SK-N-MC (cell line): ENCODE measurements around the gene GRIK2.

Experiments used
- EZH2 ChIP-seq: fragments of 200-600 bp; sonication (generic); IDR thresholded peaks from one replicate; pipeline ENCODE4 v1.6.1; 2017; ENCODE audit warnings: antibody characterized with exemption
- POLR2AphosphoS5 ChIP-seq: IDR thresholded peaks from 2 replicates; pipeline ENCODE4 v1.6.1; 2012; ENCODE audit warnings: mild to moderate bottlenecking, low read depth, low read length, borderline replicate concordance

DNA sequence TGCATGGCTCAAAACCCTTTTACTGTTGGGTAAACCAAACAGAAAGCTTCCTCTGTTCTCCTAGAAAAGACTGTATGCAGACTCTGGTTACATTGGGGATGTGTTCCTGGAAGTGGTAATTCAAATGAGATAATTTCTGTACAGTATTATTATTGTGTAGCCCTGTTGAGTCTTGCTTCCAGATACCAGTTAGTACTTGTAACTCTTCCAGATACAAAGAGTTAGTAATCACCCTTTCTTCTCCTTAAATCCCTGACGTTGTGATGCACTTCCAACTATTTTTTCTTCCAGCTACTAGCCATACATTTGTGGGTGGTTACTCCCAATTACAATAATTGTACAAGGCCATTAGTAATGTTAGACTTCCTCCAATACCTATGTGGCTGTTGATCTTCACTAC, 42.3 kb upstream of the GRIK2 start:
- TF ChIP-seq EZH2: no peak
- no peak for TF ChIP-seq POLR2AphosphoS5
